CD8-positive, alpha-beta memory T cell (primary cell): ENCODE results near the gene ARAP3. TPM values are rescaled to one million over a fixed set of nuclear protein-coding genes. Genes with fewer than 3 reads are reported as not detected.
A peak's percentile ranks its signal among the peaks of the same experiment; 100 is the strongest.

Experiments used
- CTCF ChIA-PET: fragments of 350-600 bp; sonication (Branson Sonifier 250); formaldehyde crosslinking; loops from one replicate; lab custom pipeline; 2021; ENCODE audit warnings: antibody characterized with exemption; lab: Charles Lee
- POLR2A ChIA-PET: fragments of 350-600 bp; sonication (Branson Sonifier 250); formaldehyde crosslinking; loops from one replicate; lab custom pipeline; 2021; ENCODE audit warnings: antibody characterized with exemption; lab: Charles Lee
- DNase-seq, 5 donors: peaks; one replicate each; pipeline versions ENCODE4 v3.0.0 to v3.0.0-alpha.2; 2020 to 2022; ENCODE audit warnings: mixed read lengths in 1 of 5
- H3K27ac ChIP-seq: one replicate; pipeline ENCODE4 v1.7.0; 2013; ENCODE audit warnings: low read depth, mild to moderate bottlenecking, low read length, moderate library complexity
- H3K27me3 ChIP-seq: 2 replicates; pipeline ENCODE4 v1.7.0; 2013; ENCODE audit warnings: low read length, mild to moderate bottlenecking; ENCODE audit not compliant: insufficient read depth, poor library complexity, severe bottlenecking
- H3K36me3 ChIP-seq: 2 replicates; pipeline ENCODE4 v1.7.0; 2013; ENCODE audit warnings: mild to moderate bottlenecking, low read length, moderate library complexity; ENCODE audit not compliant: insufficient read depth
- H3K4me1 ChIP-seq: 2 replicates; pipeline ENCODE4 v1.7.0; 2013; ENCODE audit warnings: mild to moderate bottlenecking, low read length, moderate library complexity; ENCODE audit not compliant: insufficient read depth
- H3K4me3 ChIP-seq: 2 replicates; pipeline ENCODE4 v1.7.0; 2013; ENCODE audit warnings: mild to moderate bottlenecking, low read length
- H3K9me3 ChIP-seq: 2 replicates; pipeline ENCODE4 v1.7.0; 2013; ENCODE audit warnings: mild to moderate bottlenecking, low read length
- H3K27ac Mint-ChIP-seq, 8 donors: one replicate each; pipeline ENCODE4 v1.8.0; 2020 to 2021; ENCODE audit warnings: mixed read lengths in 8 of 8, mild to moderate bottlenecking in 6 of 8, inconsistent platforms in 3 of 8, moderate library complexity in 3 of 8
- H3K27me3 Mint-ChIP-seq, 2 donors: one replicate each; pipeline ENCODE4 v1.8.0; 2020 to 2021; ENCODE audit warnings: mixed read lengths in 2 of 2, mild to moderate bottlenecking in 1 of 2, moderate library complexity in 1 of 2
- H3K36me3 Mint-ChIP-seq, 3 donors: one replicate each; pipeline ENCODE4 v1.8.0; 2020 to 2021; ENCODE audit warnings: mixed read lengths in 3 of 3, inconsistent platforms in 1 of 3, mild to moderate bottlenecking in 1 of 3
- H3K4me1 Mint-ChIP-seq, 3 donors: one replicate each; pipeline ENCODE4 v1.8.0; 2020 to 2021; ENCODE audit warnings: mixed read lengths in 3 of 3, inconsistent platforms in 1 of 3, mild to moderate bottlenecking in 1 of 3
- H3K4me3 Mint-ChIP-seq, 7 donors: one replicate each; pipeline ENCODE4 v1.8.0; 2020 to 2021; ENCODE audit warnings: mixed read lengths in 7 of 7, mild to moderate bottlenecking in 6 of 7, moderate library complexity in 4 of 7, inconsistent platforms in 2 of 7
- H3K9me3 Mint-ChIP-seq, 5 donors: one replicate each; pipeline ENCODE4 v1.8.0; 2020 to 2022; ENCODE audit warnings: mixed read lengths in 5 of 5, mild to moderate bottlenecking in 3 of 5, moderate library complexity in 2 of 5, inconsistent platforms in 1 of 5
- polyA plus RNA-seq: library from polyadenylated mRNA; unstranded; fragments of 300-500 nt; fragmentation: Illumina TruSeq; gene quantifications from one replicate; pipeline ENCODE4 v1.2.3, GENCODE V29; 2021
- total RNA-seq, 2 experiments: library from RNA; stranded (reverse); gene quantifications; one replicate each; pipeline ENCODE4 v1.2.3, GENCODE V29; 2021

ARAP3 gene
- total and polyA plus RNA-seq, 3 experiments from 2014 or later: 0.20 to 7.9 (median 6.9) TPM

DNA sequence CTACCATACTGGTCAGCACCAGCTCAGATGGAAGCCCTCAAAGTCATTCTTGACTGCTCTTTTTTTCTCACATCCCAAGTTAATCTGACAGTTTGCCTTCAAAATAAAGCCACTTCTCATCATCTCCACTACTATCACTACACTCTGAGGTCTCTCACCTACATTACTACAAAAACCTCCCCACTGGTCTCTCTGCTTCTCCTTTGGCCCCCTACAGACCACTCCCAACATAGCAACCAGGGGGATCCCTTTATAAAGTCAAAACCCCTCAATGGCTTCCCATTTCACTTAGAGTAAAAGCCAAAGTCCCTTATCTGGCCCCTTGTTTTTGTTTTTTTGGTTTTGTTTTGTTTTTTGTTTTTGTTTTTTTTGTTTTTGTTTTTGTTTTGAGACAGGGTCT, 4.6 kb downstream of the ARAP3 start:
- H3K4me3 Mint-ChIP-seq: no peak overlapping the region
- DNase-seq: no peak
- Histone ChIP-seq H3K27me3 (no peaks in the 10 kb centered on the region), H3K4me1 (peaks cover 12% of the 10 kb centered on the region), H3K9me3 (no peaks in the 10 kb centered on the region), H3K27ac (no peak overlapping the region), H3K4me3 (no peak overlapping the region), H3K36me3 (no peaks in the 10 kb centered on the region)
- H3K36me3 Mint-ChIP-seq: peaks cover 0 to 2% (median 1%) of the 10 kb centered on the region in 3 donors
- CTCF ChIA-PET: interaction anchor here (1.3 to 2.4 kb wide), 3 partner anchors 12 to 292 kb away, joined by 4 to 8 read pairs (median 7); partner anchors contain the start of gene RNF14
- POLR2A ChIA-PET: no interaction called here
- H3K27ac Mint-ChIP-seq: peak overlapping the region in 1 of 8 donors; percentile 72
- H3K4me1 Mint-ChIP-seq: peaks cover 9 to 23% (median 17%) of the 10 kb centered on the region in 3 donors
- H3K27me3 Mint-ChIP-seq: peaks cover 0 to 4% of the 10 kb centered on the region in 2 donors
- no peaks in the 10 kb centered on the region for H3K9me3 Mint-ChIP-seq

- Histone ChIP-seq H3K9me3 (no peaks in the 10 kb centered on the region), H3K4me3 (no peak overlapping the region), H3K4me1 (no peaks in the 10 kb centered on the region), H3K27me3 (no peaks in the 10 kb centered on the region), H3K36me3 (no peaks in the 10 kb centered on the region), H3K27ac (no peak overlapping the region)
- no peak for DNase-seq
- H3K9me3 Mint-ChIP-seq: no peaks in the 10 kb centered on the region
- H3K4me3 Mint-ChIP-seq: no peak overlapping the region
- H3K27me3 Mint-ChIP-seq: peaks cover 0 to 2% of the 10 kb centered on the region in 2 donors
- H3K27ac Mint-ChIP-seq: no peak overlapping the region
- POLR2A ChIA-PET: no interaction called here
- peaks cover 0 to 8% (median 5%) of the 10 kb centered on the region in 3 donors for H3K4me1 Mint-ChIP-seq
- peaks cover 0 to 5% (median 1%) of the 10 kb centered on the region in 3 donors for H3K36me3 Mint-ChIP-seq
- CTCF ChIA-PET: interaction anchor here (1.2 to 2.4 kb wide), 3 partner anchors 10 to 285 kb away, joined by 3 to 8 read pairs (median 4); no protein-coding TSS in a partner anchor
Observed at GRCh38 chr5:141675672-141676071, 6.4 kb downstream of the ARAP3 start.

GRCh38 chr5:141674747-141675146, 7.3 kb downstream of the ARAP3 start:
- CTCF ChIA-PET: interaction anchor here (2.4 kb wide), 1 partner anchor 10 kb away, joined by 8 read pairs; no protein-coding TSS in a partner anchor
- H3K36me3 ChIP-seq: no peaks in the 10 kb centered on the region
- H3K27me3 ChIP-seq: no peaks in the 10 kb centered on the region
- no peaks in the 10 kb centered on the region for H3K9me3 ChIP-seq
- no peak overlapping the region for H3K4me3 Mint-ChIP-seq
- H3K9me3 Mint-ChIP-seq: no peaks in the 10 kb centered on the region
- H3K4me3 ChIP-seq: no peak overlapping the region
- H3K27ac Mint-ChIP-seq: peak overlapping the region in 3 of 8 donors; percentile 27 to 75 (median 73)
- H3K27ac ChIP-seq: no peak overlapping the region
- POLR2A ChIA-PET: no interaction called here
- DNase-seq: no peak
- no peaks in the 10 kb centered on the region for H3K4me1 ChIP-seq
- peaks cover 0 to 6% (median 5%) of the 10 kb centered on the region in 3 donors for H3K4me1 Mint-ChIP-seq
- H3K27me3 Mint-ChIP-seq: peaks cover 0 to 2% of the 10 kb centered on the region in 2 donors
- peaks cover 0 to 5% (median 1%) of the 10 kb centered on the region in 3 donors for H3K36me3 Mint-ChIP-seq

GRCh38 chr5:141672841-141673813, 8.9 kb downstream of the ARAP3 start:
- Mint-ChIP-seq H3K9me3 (no peaks in the 10 kb centered on the region), H3K36me3 (peaks cover 0 to 6% (median 1%) of the 10 kb centered on the region in 3 donors), H3K27me3 (peaks cover 0 to 2% of the 10 kb centered on the region in 2 donors), H3K27ac (peak overlapping the region in 2 of 8 donors; percentile 53 to 54), H3K4me1 (peaks cover 0 to under 1% (median 0%) of the 10 kb centered on the region in 3 donors), H3K4me3 (no peak overlapping the region)
- ChIA-PET POLR2A (no interaction called here), CTCF (interaction anchor here (0.9 to 2.0 kb wide), 4 partner anchors 10 to 153 kb away, joined by 3 to 7 read pairs (median 4); no protein-coding TSS in a partner anchor)
- H3K4me1 ChIP-seq: no peaks in the 10 kb centered on the region
- DNase-seq: no peak
- H3K27ac ChIP-seq: no peak overlapping the region
- no peak overlapping the region for H3K4me3 ChIP-seq
- H3K36me3 ChIP-seq: no peaks in the 10 kb centered on the region
- no peaks in the 10 kb centered on the region for H3K9me3 ChIP-seq
- H3K27me3 ChIP-seq: no peaks in the 10 kb centered on the region

- POLR2A ChIA-PET: no interaction called here
- H3K9me3 Mint-ChIP-seq: no peaks in the 10 kb centered on the region
- DNase-seq: no peak
- H3K27ac Mint-ChIP-seq: peak overlapping the region in 1 of 8 donors; percentile 47
- peaks cover 0 to 6% (median 1%) of the 10 kb centered on the region in 3 donors for H3K36me3 Mint-ChIP-seq
- H3K27me3 Mint-ChIP-seq: peaks cover 0 to 2% of the 10 kb centered on the region in 2 donors
- H3K4me1 ChIP-seq: no peaks in the 10 kb centered on the region
- no peaks in the 10 kb centered on the region for H3K27me3 ChIP-seq
- H3K4me1 Mint-ChIP-seq: no peaks in the 10 kb centered on the region
- H3K36me3 ChIP-seq: no peaks in the 10 kb centered on the region
- no peak overlapping the region for H3K4me3 ChIP-seq
- no peak overlapping the region for H3K27ac ChIP-seq
- no peaks in the 10 kb centered on the region for H3K9me3 ChIP-seq
- no peak overlapping the region for H3K4me3 Mint-ChIP-seq
- CTCF ChIA-PET: interaction anchor here (0.9 to 3.4 kb wide), 5 partner anchors 9 to 207 kb away, joined by 3 to 19 read pairs (median 4); partner anchors contain the start of gene PCDH1
Observed at GRCh38 chr5:141672071-141672840, 9.8 kb downstream of the ARAP3 start.

DNA sequence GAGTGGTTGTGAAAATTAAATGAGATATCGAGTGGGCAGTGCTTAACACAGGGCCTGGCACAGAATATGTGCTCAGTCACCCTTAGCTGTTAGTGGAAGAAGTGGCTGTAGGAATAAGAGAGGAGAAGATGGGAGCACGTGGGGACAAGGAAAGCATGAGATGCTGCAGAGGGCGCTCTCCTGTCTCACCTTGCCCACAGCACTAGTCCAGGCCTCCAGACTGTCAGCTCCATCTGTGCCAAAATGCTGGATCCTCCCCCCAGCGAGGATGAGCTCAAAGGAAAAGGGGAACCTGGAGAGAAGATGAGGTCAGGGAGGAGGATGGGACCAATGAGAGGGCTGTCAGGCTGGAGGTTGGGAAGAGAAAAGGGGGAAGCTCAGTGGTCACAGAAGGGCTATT, 12.5 kb downstream of the ARAP3 start:
- H3K27ac Mint-ChIP-seq: peak overlapping the region in 1 of 8 donors; percentile 55
- DNase-seq: no peak
- Histone ChIP-seq H3K27ac (no peak overlapping the region), H3K4me3 (no peak overlapping the region), H3K27me3 (no peaks in the 10 kb centered on the region), H3K9me3 (no peaks in the 10 kb centered on the region), H3K4me1 (no peaks in the 10 kb centered on the region), H3K36me3 (no peaks in the 10 kb centered on the region)
- ChIA-PET POLR2A (no interaction called here), CTCF (interaction anchor here (0.9 to 8.0 kb wide), 12 partner anchors 12 to 474 kb away, joined by 3 to 57 read pairs (median 4); partner anchors contain the start of genes FCHSD1, PCDH1 and PCDH12)
- H3K9me3 Mint-ChIP-seq: no peaks in the 10 kb centered on the region
- H3K4me3 Mint-ChIP-seq: no peak overlapping the region
- H3K27me3 Mint-ChIP-seq: peaks cover 0 to 2% of the 10 kb centered on the region in 2 donors
- peaks cover 0 to 6% (median 1%) of the 10 kb centered on the region in 3 donors for H3K36me3 Mint-ChIP-seq
- peaks cover 4 to 5% (median 4%) of the 10 kb centered on the region in 3 donors for H3K4me1 Mint-ChIP-seq

- H3K9me3 Mint-ChIP-seq: no peaks in the 10 kb centered on the region
- Histone ChIP-seq H3K27ac (no peak overlapping the region), H3K4me3 (no peak overlapping the region), H3K9me3 (no peaks in the 10 kb centered on the region), H3K27me3 (no peaks in the 10 kb centered on the region), H3K4me1 (no peaks in the 10 kb centered on the region), H3K36me3 (no peaks in the 10 kb centered on the region)
- POLR2A ChIA-PET: no interaction called here
- no peak overlapping the region for H3K4me3 Mint-ChIP-seq
- CTCF ChIA-PET: interaction anchor here (0.9 to 8.0 kb wide), 14 partner anchors 9 to 475 kb away, joined by 3 to 57 read pairs (median 4); partner anchors contain the start of genes FCHSD1, PCDH1 and PCDH12
- H3K36me3 Mint-ChIP-seq: peaks cover 0 to 6% (median 1%) of the 10 kb centered on the region in 3 donors
- DNase-seq: no peak
- peaks cover 0 to 2% of the 10 kb centered on the region in 2 donors for H3K27me3 Mint-ChIP-seq
- peak overlapping the region in 1 of 8 donors; percentile 44 for H3K27ac Mint-ChIP-seq
- peaks cover 4 to 5% (median 4%) of the 10 kb centered on the region in 3 donors for H3K4me1 Mint-ChIP-seq
Observed at GRCh38 chr5:141668601-141669265, 13.3 kb downstream of the ARAP3 start.
